HEK293 (cell line): ENCODE results near the gene LZTR1.
"Not testable (repeated sequence)": the region's sequence is repeated elsewhere in the genome, so short reads cannot be mapped to it uniquely, and the experiment has no call there.

Experiments used
- CTCF ChIP-seq: fragments of 450-650 bp; formaldehyde crosslinking; IDR thresholded peaks from 2 replicates; pipeline ENCODE4 v1.5.1; 2016; ENCODE audit warnings: missing biosample characterization, missing genetic modification characterization
- PBX3 ChIP-seq: sonication (generic); formaldehyde crosslinking; IDR thresholded peaks from 2 replicates; pipeline ENCODE4 v1.8.1; 2022; ENCODE audit warnings: mild to moderate bottlenecking, moderate library complexity, missing genetic modification reagents
- REST ChIP-seq: fragments of 450-650 bp; formaldehyde crosslinking; IDR thresholded peaks from 2 replicates; pipeline ENCODE4 v1.5.1; 2016; ENCODE audit warnings: missing biosample characterization, missing genetic modification characterization
- ZBTB7A ChIP-seq: fragments of 450-650 bp; formaldehyde crosslinking; IDR thresholded peaks from 2 replicates; pipeline ENCODE4 v1.5.1; 2016; ENCODE audit warnings: low read depth, missing biosample characterization, missing genetic modification characterization
- ZNF292 ChIP-seq: fragments of 450-650 bp; formaldehyde crosslinking; IDR thresholded peaks from 2 replicates; pipeline ENCODE4 v1.5.1; 2016; ENCODE audit warnings: low read depth, missing biosample characterization, missing genetic modification characterization, borderline replicate concordance
- ZNF501 ChIP-seq: fragments of 450-650 bp; formaldehyde crosslinking; IDR thresholded peaks from 2 replicates; pipeline ENCODE4 v1.5.1; 2016; ENCODE audit warnings: missing biosample characterization, missing genetic modification characterization

- TF ChIP-seq CTCF (tag by site-specific recombination); ZNF292 (tag by site-specific recombination); REST; ZNF501 (tag by site-specific recombination); PBX3 (CRISPR knock-in tag); ZBTB7A: not testable (repeated sequence)
Measured at GRCh38 chr22:21048448-21048847, 66.4 kb downstream of the LZTR1 start.
